Activated gamma-delta T cell (primary cell): ENCODE results near the gene ABHD18.
"Not testable (repeated sequence)": the region's sequence is repeated elsewhere in the genome, so short reads cannot be mapped to it uniquely, and the experiment has no call there.

ENCODE experiments used
- DNase-seq: peaks from one replicate; lab custom pipeline; 2025; lab: John Stamatoyannopoulos, UW

Gene ABHD18

DNA sequence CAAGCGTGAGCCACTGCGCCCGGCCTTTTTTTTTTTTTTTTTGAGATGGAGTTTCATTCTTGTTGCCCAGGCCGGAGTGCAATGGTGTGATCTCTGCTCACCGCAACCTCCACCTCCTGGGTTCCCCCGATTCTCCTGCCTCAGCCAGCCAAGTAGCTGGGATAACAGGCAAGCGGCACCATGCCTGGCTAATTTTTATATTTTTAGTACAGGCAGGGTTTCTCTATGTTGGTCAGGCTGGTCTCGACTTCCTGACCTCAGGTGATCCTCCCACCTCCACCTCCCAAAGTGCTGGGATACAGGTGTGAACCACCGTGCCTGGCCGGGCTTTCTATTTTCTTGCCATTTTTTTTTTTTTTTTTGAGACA is 101.2 kb downstream of the ABHD18 start:
- not testable (repeated sequence) for DNase-seq

DNA sequence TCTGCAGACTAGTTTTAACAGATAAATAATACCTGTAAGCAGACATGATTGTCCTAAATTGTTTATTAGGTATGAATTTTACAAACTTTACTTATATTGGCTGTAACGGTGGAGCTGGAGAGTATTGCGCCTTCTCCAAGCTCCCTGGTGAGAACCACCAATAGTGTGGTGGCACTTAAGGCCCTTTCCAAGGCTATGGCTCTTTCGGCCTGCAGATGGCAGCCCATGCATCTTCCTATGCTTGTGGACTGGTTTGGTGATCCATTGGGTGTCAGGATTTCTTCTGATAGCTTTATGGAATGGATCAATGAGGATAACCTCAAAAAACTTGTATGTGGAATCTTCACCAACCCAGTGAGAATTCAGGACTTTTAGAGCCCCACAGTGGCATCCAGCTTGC is 103.7 kb downstream of the ABHD18 start:
- no peak for DNase-seq

DNA sequence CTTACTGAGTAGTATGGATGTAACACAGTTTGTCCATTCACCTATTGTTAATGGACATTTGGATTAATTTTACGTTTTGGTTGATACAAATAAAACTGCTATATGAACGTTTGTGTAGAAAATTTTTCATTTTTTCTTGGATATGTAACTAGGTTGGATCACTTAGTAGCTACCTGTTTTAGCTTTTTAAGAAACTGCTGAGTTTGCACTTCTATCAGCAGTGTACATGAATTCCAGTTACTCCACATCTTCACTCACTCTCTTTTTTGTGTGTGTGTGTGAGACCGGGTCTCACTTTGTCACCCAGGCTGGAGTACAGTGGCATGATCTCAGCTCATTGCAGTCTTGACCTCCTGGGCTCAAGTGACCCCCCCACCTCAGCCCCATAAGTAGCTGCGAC is 111.3 kb downstream of the ABHD18 start:
- no peak for DNase-seq
